ENCODE data around the gene PCDHAC1. TPM values are rescaled to one million over a fixed set of nuclear protein-coding genes. Genes with fewer than 3 reads are reported as not detected.
A peak's percentile ranks its signal among the peaks of the same experiment; 100 is the strongest.

Gene PCDHAC1
- total RNA-seq, 1 experiment from 2014 or later, result 0.59 TPM

DNA sequence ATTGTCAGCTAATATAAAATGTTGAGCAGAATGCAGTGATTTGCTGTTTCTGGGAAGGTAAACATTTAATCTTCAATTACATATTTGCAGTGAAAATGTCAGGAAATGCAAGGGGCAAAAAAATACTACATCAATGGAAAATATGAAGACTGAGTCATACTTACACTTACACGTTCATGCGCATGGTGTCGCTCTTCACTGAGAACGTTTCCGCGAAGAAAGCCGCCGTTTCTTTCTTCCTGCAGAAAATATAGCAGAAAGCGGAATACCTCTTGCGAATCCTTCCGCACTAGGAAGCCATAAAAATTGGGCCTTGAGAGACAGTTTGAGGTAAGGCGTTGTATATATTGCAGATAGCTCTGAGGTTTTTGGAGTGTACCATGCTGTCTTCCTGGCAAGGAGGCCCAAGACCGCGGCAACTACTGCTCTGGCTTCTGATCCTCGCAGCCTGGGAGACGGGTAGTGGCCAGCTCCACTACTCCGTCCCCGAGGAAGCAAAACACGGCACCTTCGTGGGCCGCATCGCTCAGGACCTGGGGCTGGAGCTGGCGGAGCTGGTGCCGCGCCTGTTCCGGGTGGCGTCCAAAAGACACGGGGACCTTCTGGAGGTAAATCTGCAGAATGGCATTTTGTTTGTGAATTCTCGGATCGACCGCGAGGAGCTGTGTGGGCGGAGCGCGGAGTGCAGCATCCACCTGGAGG is 44.1 kb upstream of the PCDHAC1 start, which contains the start of gene PCDHA13:
TSS of gene PCDHA13 (plus strand) at position 236 of the 702 bp plus-strand sequence. CDS start at position 381, 145 bp downstream.
- no peak within 1 kb of the TSS for H3K27ac ChIP-seq (ENCODE audit: low read length)
- intact Hi-C loops (cut with micrococcal nuclease; ENCODE audit: unreplicated experiment), result loop anchor here (1.0 kb wide), 1 partner anchor 158 kb away; no protein-coding TSS in a partner anchor
- no peaks in the 10 kb centered on the region for H3K27me3 ChIP-seq (ENCODE audit: control insufficient read depth, insufficient read depth, low read length)
- no peaks in the 10 kb centered on the region; the same call in 1 of the 2 replicates for H3K9me3 ChIP-seq (ENCODE audit: control insufficient read depth, insufficient read depth, low read depth, low read length)
- peak within 1 kb of the TSS; percentile 24 to 54 for H3K4me3 ChIP-seq (ENCODE audit: low read depth in 2 of 2, low read length in 2 of 2)
- H3K4me1 ChIP-seq (ENCODE audit: control insufficient read depth, insufficient read depth, low read length), result no peaks in the 10 kb centered on the region
- H3K36me3 ChIP-seq (ENCODE audit: control insufficient read depth, insufficient read depth, low read length), result no peaks in the 10 kb centered on the region; the same call in 1 of the 2 replicates
- ChIA-PET POLR2A (no interaction called here), CTCF (interaction anchor here (0.7 kb wide), 2 partner anchors 137 to 153 kb away, joined by 7 to 9 read pairs; no protein-coding TSS in a partner anchor)
- DNase-seq (ENCODE audit: low read depth, low spot score) (no peak), ATAC-seq (peak; percentile 60)
- TF ChIP-seq SIN3A (IDR thresholded peaks at IDR 0.05; ENCODE audit: borderline replicate concordance, insufficient read depth, low read depth, low read length), result no peak
- TF ChIP-seq POLR2AphosphoS5 (IDR thresholded peaks at IDR 0.05; ENCODE audit: low read depth, low read length), result no peak
- TF ChIP-seq, protein P1, sequence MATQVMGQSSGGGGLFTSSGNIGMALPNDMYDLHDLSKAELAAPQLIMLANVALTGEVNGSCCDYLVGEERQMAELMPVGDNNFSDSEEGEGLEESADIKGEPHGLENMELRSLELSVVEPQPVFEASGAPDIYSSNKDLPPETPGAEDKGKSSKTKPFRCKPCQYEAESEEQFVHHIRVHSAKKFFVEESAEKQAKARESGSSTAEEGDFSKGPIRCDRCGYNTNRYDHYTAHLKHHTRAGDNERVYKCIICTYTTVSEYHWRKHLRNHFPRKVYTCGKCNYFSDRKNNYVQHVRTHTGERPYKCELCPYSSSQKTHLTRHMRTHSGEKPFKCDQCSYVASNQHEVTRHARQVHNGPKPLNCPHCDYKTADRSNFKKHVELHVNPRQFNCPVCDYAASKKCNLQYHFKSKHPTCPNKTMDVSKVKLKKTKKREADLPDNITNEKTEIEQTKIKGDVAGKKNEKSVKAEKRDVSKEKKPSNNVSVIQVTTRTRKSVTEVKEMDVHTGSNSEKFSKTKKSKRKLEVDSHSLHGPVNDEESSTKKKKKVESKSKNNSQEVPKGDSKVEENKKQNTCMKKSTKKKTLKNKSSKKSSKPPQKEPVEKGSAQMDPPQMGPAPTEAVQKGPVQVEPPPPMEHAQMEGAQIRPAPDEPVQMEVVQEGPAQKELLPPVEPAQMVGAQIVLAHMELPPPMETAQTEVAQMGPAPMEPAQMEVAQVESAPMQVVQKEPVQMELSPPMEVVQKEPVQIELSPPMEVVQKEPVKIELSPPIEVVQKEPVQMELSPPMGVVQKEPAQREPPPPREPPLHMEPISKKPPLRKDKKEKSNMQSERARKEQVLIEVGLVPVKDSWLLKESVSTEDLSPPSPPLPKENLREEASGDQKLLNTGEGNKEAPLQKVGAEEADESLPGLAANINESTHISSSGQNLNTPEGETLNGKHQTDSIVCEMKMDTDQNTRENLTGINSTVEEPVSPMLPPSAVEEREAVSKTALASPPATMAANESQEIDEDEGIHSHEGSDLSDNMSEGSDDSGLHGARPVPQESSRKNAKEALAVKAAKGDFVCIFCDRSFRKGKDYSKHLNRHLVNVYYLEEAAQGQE (IDR thresholded peaks at IDR 0.05; ENCODE audit: insufficient read depth in 1 of 2, low read depth in 2 of 2, low read length in 1 of 2), result no peak
- TF ChIP-seq TCF7L2 (IDR thresholded peaks at IDR 0.05; ENCODE audit: low read depth, low read length), result no peak
- no peak for TF ChIP-seq CTCF (IDR thresholded peaks at IDR 0.05)
- BruUV-seq (replicated peaks), result no TSS peak
- in situ Hi-C loops (cut with HindIII; ENCODE audit: low pct_unique_long_range_greater_than_20kb, low sequenced_read_pairs), result no loop called here

GRCh38 chr5:140882591-140882899 is 43.6 kb upstream of the PCDHAC1 start:
- H3K36me3 ChIP-seq (ENCODE audit: control insufficient read depth, insufficient read depth, low read length), result no peaks in the 10 kb centered on the region; the same call in 1 of the 2 replicates
- ChIA-PET CTCF (interaction anchor here (0.7 kb wide), 2 partner anchors 136 to 153 kb away, joined by 7 to 9 read pairs; no protein-coding TSS in a partner anchor), POLR2A (no interaction called here)
- ATAC-seq, result peak; percentile 82
- no peaks in the 10 kb centered on the region for H3K27me3 ChIP-seq (ENCODE audit: control insufficient read depth, insufficient read depth, low read length)
- H3K27ac ChIP-seq (ENCODE audit: low read length), result no peak overlapping the region
- H3K4me1 ChIP-seq (ENCODE audit: control insufficient read depth, insufficient read depth, low read length), result no peaks in the 10 kb centered on the region
- TF ChIP-seq POLR2AphosphoS5 (IDR thresholded peaks at IDR 0.05; ENCODE audit: low read depth, low read length) (no peak), SIN3A (IDR thresholded peaks at IDR 0.05; ENCODE audit: borderline replicate concordance, insufficient read depth, low read depth, low read length) (no peak), TCF7L2 (IDR thresholded peaks at IDR 0.05; ENCODE audit: low read depth, low read length) (no peak), CTCF (IDR thresholded peaks at IDR 0.05) (peak; percentile 70)
- TF ChIP-seq, protein P1 (IDR thresholded peaks at IDR 0.05; ENCODE audit: insufficient read depth in 1 of 2, low read depth in 2 of 2, low read length in 1 of 2), result no peak
- BruUV-seq (replicated peaks), result no TSS peak
- peak overlapping the region; percentile 24 to 54 for H3K4me3 ChIP-seq (ENCODE audit: low read depth in 2 of 2, low read length in 2 of 2)
- no peak for DNase-seq (ENCODE audit: low read depth, low spot score)
- in situ Hi-C loops (cut with HindIII; ENCODE audit: low pct_unique_long_range_greater_than_20kb, low sequenced_read_pairs) (no loop called here), intact Hi-C loops (cut with micrococcal nuclease; ENCODE audit: unreplicated experiment) (loop anchor here (1.0 kb wide), 1 partner anchor 158 kb away; no protein-coding TSS in a partner anchor)
- H3K9me3 ChIP-seq (ENCODE audit: control insufficient read depth, insufficient read depth, low read depth, low read length), result no peaks in the 10 kb centered on the region; the same call in 1 of the 2 replicates

All from Panc1 (cell line).